ENCODE measurements around the gene PLTP. TPM values are rescaled to one million over a fixed set of nuclear protein-coding genes. Genes with fewer than 3 reads are reported as not detected.

PLTP gene
- total RNA-seq, 1 experiment from 2014 or later, result 62.5 TPM

- Histone ChIP-seq H2BK5ac (ENCODE audit: insufficient read length, low read length) (no peak overlapping the region), H4K91ac (ENCODE audit: insufficient read length, low read depth, low read length) (no peak overlapping the region), H2BK12ac (ENCODE audit: insufficient read length, low read depth, low read length) (no peak overlapping the region), H3K56ac (ENCODE audit: insufficient read length, low read depth, low read length) (no peak overlapping the region), H3K18ac (ENCODE audit: insufficient read length, low read depth, low read length) (no peak overlapping the region), H3K9me3 (ENCODE audit: control insufficient read depth, low read depth, low read length) (no peaks in the 10 kb centered on the region), H2BK15ac (ENCODE audit: low read depth, low read length) (no peak overlapping the region), H3K27ac (ENCODE audit: insufficient read length, low read depth, low read length) (no peak overlapping the region), H3K9ac (ENCODE audit: extremely low read depth, insufficient read length, low read length) (no peak overlapping the region), H3K79me2 (ENCODE audit: insufficient read depth, low read length) (no peaks in the 10 kb centered on the region), H3K23ac (ENCODE audit: insufficient read length, low read depth, low read length) (no peak overlapping the region), H3K79me1 (ENCODE audit: insufficient read depth, low read depth, low read length, poor library complexity, severe bottlenecking) (no peaks in the 10 kb centered on the region), H3K4me2 (ENCODE audit: insufficient read depth, insufficient read length, low read length) (no peak overlapping the region), H3K23me2 (ENCODE audit: insufficient read length, low read depth, low read length, poor library complexity, severe bottlenecking) (no peaks in the 10 kb centered on the region), H4K20me1 (ENCODE audit: control insufficient read depth, insufficient read depth, insufficient read length) (no peaks in the 10 kb centered on the region), H2BK120ac (ENCODE audit: low read depth, low read length, poor library complexity, severe bottlenecking) (no peak overlapping the region), H3K27me3 (ENCODE audit: insufficient read depth, low read length) (no peaks in the 10 kb centered on the region), H4K8ac (replicated peaks; ENCODE audit: insufficient read length, low read depth, low read length) (no peak overlapping the region), H4K5ac (ENCODE audit: insufficient read length, low read depth, low read length) (no peak overlapping the region), H3K4ac (ENCODE audit: low read depth, low read length) (no peak overlapping the region), H2BK20ac (ENCODE audit: low read depth, low read length, poor library complexity, severe bottlenecking) (no peak overlapping the region), H2AK5ac (ENCODE audit: insufficient read length, low read length) (no peak overlapping the region), H3T11ph (ENCODE audit: low read length) (no peak overlapping the region), H2AFZ (ENCODE audit: low read length) (no peak overlapping the region), H3K14ac (ENCODE audit: insufficient read depth, low read length) (no peak overlapping the region), H3K4me1 (ENCODE audit: insufficient read depth, low read length) (no peaks in the 10 kb centered on the region)
- H3K4me1 Mint-ChIP-seq, result no peaks in the 10 kb centered on the region
- DNase-seq, result no peak
- no peak overlapping the region for H3K4me3 Mint-ChIP-seq
- no peaks in the 10 kb centered on the region for H3K27me3 Mint-ChIP-seq (ENCODE audit: low read depth)
- no peaks in the 10 kb centered on the region for H3K9me3 Mint-ChIP-seq
- no CpG with 5 or more reads among the region's 5 CpGs for WGBS (ENCODE audit: extremely low coverage, insufficient read length, low lambda C conversion rate)
- H3K27ac Mint-ChIP-seq, result no peak overlapping the region; a peak in 1 of 7 replicates
- no peak for TF ChIP-seq CTCF (conservative IDR thresholded peaks at IDR 0.05)
- H3K36me3 Mint-ChIP-seq (ENCODE audit: insufficient read depth in 1 of 3, low read depth in 3 of 3), result peaks cover 0 to 4% (median 0%) of the 10 kb centered on the region in 3 experiments; a peak in 1 of 7 replicates
Measured at GRCh38 chr20:45866454-45866853, 45.5 kb downstream of the PLTP start.
